Cortex of kidney (tissue), 1 donor: ENCODE data around the gene ELMO1.

Experiments used
- DNase-seq: peaks from one replicate; lab custom pipeline; 2025; lab: John Stamatoyannopoulos, UW

The ELMO1 gene

DNA sequence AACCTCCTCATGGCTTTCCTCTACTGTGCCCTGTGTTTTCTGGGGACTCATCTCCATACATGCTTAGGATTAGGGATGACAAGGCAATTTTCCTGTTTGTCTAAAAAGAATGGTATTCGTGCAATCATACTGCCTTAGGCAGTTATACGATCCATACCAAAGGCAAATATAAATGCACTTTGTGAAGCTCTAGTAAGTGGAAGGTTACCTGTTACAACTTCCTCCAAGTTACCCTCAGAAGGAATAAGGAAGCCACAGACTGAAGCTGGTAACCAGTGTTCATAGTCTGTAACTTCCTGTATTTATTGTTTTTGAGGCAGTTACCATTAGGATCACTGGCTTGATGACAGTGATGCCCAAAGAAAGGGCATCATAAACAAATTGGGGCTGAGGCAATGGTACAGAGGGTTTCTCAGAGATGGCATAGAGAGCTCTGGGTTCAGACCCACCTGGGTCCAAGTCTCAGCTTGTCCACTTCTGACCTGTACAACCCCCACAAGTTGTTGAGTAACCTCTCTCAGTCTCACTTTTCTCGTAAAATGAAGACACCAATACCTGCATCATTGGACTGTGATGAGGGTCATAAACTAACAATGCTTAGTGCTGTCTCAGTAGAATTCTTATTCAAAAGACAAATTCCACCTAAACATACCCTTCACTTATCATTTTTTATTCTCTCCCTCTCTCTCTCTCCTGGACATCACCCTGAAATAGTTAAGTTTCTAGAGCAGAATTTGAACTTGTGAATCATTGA lies 138.2 kb downstream of the ELMO1 start:
- no peak for DNase-seq

DNA sequence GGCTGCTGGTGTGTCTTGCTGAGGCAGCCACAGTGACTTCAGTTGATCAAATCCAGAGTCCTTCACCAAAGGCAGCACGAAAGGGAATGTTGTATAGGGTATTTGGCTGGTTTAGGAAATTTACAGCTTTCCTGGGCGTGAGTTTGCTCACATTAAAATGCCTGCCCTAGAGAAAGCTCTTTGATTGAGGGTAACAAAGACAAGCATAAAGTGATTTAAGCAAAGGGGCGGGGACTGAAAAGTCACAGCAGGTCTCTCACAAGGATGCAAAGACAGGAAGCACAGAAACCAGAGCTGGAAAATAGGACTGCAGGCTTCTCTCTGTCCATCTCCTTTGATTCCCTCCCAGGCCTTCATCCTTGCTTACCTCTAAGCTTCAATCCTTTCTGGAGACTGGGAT lies 139.2 kb downstream of the ELMO1 start:
- DNase-seq: no peak

DNA sequence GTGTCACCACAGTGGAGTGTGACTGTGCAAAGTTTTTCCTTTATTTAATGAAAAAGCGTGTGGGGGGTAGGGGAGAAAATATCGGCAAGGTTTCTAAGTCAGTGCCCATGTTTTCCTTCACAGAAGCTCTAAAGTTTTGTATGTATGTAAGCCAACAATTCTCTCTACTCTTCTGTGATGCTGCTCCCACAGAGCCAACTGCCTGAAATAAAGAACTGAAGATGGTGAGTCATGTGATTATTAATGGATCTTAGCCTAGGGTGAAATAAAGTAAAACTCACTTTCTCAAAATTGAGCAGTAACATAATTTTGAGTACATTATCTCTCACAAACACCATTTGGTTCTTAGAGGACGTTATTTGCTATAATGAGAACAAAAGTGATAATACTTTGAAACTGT lies 143.7 kb downstream of the ELMO1 start:
- no peak for DNase-seq

DNA sequence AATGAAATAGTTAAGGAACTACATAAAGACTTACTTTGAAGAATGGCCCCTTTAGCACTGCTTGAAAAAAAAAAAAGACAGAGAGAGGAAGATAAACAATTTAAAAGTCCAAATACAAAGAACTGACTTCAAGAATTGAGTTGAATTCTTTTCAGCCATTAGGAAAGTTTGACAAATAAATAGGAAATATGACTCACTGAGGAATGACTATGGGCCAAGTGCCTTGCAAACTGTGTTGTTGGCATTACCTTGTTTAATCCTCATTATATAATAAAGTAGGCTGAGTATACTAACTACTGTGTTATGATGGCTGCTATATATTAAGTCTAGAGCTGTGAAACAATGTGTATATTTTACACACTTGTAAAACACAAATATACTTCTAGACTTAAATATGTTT lies 151.1 kb downstream of the ELMO1 start:
- DNase-seq: no peak

DNA sequence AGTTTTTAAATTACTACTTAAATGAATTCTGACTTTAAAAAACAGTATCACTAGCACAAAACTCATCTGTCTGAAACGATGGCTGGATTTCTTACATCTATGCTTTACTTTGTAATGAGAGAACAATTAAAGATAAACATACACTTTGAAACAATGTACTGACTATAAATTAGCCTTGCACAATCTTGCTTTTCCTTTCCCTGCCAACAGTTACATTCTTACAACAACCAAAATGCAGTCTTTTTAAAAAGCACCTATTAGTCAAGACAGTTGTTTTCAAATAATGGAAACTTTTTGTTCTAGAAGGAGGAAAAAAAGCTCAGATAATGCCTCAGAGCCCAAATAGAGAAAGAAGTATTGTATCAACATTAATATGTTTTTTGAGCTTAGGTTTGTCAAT lies 153.3 kb downstream of the ELMO1 start:
- DNase-seq: no peak

DNA sequence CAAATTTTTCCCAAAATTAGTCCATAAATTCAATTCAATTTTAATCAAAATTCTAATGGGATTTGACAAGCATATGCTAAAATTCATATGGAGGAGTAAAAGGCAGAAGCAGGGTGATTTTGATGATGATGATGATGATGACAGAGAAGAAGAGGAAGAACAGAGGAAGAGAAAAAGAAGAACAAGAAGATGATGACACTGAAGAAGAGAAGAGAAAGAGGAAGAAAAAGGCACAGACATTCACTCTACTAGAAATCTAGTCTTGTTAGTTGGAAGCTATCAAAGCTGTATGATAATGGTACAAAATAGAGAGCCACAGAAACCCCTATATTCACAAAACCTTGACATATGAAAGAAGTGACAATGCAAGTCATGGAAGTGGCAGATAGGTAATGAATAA lies 157.9 kb downstream of the ELMO1 start:
- no peak for DNase-seq

DNA sequence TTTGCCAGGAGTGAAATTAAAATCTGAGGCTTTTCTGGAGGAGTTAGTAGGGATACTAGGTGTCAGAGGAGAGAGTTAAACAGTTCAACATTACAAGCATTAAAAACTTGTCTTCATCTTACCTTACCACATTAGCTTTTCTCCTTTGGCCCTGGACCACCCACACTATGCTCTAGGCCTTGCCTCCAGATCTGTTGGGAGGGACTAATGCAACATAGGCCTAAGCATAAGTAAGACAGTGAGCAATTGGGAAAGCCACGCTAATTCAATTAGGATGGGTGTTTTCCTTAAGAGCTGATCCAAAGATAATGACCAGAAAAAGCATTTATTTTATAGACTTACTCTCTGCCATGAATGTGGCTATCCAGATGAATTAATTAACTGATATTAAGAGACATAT lies 158.9 kb downstream of the ELMO1 start:
- DNase-seq: no peak

DNA sequence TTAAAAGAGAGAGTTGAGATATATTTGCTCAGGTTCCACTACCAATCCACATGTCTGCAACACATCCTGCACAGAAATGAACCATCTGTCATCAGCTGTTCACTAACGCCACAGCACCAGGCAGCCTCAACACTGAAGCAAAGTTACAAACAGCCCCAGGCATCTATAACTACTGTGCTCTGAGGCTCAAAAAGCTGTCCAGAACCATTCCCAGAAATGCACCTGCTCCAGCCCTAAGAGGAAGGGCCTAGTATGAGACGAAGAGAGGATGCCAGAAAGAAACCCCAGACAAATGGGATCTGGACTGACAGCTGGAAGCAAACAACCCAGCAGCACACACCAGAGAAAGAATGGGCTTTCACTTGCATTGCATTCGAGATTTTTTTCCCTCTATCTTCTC lies 159.3 kb downstream of the ELMO1 start:
- DNase-seq: no peak

DNA sequence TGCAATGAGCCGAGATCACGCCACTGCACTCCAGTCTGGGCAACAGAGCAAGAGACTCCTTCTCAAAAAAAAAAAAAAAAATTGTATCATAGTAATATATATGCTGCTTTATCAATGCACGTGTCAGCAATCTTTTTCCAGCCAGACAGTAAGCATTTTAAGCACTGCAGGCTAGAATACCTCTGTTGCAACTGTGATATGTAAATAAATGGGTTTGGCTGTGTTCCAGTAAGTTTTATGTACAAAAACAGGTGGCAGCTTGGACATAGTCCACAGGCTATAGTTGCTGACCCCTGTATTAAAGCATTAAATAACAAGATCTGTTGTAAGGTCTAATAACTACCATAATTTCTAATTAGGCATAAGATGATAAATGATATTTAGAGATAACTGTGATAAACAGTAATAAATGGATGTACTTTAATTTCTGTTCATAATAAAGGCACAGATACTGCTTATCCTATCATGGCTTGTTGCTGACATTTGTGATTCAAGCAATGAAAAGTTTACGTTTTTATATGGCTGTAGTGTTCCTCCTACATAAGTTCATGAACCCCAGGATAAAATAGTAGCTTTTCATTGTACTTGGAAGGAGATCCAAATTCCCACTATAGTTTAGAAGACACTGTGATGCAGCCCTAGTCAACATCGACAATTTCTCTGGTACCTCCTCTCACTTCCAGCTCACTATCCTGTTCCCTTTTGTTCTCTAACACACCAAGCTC lies 161.4 kb downstream of the ELMO1 start:
- DNase-seq: no peak

DNA sequence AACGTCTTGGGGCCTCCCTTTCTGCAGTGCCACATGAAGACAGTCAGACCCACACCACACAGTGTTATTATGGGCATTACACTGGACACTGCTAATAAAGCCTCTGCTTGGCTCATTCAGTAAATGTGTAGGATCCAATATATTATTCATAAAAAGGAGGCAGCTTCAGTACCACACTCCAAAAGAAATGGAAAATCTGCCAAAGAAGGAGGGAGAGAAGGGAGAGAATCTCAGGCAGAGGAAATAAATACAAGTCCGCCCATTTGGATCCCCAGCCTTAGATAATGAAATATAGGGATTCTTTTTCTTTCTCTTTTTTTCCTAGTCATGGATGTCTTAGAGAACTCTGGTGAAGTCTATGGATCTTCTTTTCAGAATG lies 162.2 kb downstream of the ELMO1 start:
- DNase-seq: no peak

DNA sequence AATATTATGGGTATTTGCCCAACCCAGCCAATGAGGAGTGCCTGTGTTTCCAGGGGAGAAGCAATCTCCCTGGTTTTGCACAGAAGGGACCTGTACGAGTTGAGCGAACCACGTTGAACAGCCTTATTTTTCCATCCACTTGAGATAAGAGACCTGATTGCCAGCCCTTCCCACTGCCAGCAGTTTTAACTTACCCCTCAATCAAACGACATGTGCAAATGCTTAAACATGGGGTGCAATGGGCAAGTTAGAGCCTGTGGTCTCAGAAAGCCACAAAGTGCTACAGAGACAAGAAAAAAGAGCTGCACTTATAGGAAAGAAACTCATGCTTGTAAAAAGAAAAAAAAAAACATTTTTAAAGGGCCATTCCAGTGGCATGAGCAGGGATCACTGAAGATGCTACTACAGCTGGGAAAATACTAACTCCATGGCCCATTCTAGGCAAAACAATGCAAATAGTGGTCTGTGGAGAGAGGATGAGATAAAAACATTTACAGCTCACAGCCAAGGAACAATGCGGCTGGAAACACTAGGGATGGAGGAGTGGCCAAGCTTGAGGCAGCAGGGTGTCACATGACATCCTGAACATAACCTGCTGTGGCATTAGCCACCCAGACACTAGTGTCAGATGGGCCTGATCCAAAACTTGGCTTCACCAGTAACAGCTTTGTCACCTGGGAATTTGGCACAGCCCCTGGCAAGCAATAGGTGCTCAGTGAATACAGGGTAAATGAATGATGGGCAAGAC lies 162.8 kb downstream of the ELMO1 start:
- DNase-seq: no peak

DNA sequence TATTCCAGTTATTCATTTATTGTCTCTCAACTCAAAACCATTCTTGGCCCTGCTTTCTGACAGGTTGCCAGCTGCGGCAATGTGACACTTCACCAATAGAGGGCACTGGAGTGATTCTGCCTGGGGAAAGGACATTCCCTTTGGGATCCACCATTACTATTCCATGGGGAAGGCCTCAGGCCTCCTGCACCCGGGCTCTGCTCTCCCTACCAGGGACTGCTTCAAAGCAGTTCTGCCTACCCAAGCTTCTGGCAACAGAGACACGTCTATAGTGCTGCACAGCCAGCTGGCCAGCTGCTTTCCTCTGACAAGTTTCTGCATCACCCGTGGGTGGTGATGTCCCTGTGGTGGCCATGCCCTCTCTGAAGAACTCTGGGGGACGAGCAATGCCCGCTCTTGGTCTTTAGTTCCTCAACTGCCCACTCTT lies 163.8 kb downstream of the ELMO1 start:
- DNase-seq: no peak

DNA sequence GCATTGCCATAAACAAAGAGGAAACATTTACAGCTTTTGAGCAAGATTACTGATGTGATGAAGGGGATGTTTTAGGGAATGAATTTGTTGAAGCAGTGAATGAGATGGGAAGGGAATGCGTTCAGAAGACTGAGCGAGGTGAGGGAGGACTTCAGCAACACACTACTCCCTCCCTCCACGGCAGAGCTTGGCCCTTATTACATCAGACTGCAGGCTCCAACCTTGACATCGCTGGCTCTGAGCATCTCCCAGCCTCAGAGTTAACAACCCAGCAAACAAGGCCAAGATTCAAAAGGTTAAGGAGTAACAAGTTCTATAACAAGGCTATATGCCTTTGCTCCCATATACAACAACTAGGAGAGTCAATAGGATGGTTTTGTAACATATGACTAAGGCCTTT lies 164.4 kb downstream of the ELMO1 start:
- DNase-seq: no peak

DNA sequence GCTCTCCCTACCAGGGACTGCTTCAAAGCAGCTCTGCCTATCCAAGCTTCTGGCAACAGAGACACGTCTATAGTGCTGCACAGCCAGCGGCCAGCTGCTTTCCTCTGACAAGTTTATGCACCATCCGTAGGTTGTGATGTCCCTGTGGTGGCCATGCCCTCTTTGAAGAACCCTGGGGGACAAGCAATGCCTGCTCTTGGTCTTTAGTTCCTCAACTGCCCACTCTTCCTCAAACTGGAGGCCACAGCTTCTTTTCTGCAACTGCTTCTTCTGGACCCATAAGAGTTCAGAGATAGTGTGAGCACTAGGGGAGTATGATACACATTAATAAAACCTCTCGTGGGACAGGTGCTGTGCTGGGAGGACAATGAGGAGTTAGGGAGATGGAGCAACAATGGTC lies 164.9 kb downstream of the ELMO1 start:
- DNase-seq: no peak

DNA sequence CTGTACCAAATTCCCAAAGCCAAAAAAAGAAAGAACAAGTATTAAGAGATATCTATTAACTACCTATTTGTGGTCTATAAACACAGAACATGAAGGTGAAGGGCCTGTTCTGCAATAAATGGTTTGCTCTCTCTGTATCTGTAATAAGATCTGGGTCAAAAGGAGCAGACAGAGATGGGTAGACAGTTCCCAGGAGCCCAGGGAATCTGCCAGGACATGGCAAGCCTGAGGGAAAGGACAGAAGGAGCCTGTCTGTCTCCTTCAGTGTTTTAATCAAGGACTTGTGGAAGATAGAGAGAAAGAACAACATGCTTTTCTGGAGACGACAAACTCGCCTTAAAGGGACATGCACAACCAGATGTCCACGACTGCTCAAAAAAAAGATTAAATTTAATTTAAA lies 165.7 kb downstream of the ELMO1 start:
- DNase-seq: no peak

DNA sequence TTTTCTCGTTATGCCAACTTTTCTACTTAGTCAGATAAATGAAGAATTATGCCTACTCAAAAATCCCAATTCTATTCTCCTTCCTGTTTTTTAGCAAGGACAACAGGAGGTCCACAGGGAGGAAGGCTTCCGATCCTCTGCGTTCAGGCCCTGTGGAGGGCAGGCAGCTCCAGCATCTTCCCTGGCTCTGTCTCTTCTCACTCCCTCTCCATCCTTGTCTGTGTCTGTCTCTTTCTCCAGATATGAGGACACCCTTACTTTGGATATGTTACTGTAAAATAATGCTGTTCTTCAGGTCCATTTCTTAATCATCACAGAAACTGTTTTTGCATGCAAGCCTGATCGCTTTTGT lies 166.6 kb downstream of the ELMO1 start:
- no peak for DNase-seq

DNA sequence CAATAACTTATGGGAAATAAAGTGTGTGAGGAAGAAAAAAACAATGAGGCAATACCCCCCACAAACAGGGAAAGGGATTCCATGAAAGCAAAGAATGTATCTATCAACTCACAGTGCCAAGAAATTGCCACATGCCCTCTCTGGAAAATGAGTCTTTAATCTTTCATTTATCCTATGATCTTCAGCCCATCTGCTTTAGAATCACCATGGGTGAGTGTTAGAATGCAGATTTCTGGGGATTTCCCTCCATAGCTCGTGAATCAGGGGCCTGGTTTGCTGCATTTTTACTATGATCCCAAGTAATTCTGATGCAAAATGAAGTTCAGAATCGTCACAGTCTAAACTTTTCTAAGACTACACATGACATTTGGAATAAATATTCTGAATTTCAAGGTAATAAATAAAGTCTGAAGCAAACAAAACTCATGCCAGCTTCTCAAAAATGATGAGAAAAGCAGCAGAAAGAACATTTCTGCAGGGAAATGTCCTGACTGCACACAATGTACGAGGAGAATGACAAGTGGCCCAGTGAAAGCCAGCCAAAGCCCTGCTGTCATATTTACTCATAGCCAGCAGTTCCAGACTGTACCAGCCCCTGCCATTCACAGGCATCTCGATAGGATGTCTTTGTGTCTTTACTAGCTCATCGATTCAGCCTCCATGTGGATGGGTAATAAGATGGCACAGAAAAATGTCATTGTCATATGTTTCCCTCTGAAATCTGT lies 167.1 kb downstream of the ELMO1 start:
- no peak for DNase-seq

DNA sequence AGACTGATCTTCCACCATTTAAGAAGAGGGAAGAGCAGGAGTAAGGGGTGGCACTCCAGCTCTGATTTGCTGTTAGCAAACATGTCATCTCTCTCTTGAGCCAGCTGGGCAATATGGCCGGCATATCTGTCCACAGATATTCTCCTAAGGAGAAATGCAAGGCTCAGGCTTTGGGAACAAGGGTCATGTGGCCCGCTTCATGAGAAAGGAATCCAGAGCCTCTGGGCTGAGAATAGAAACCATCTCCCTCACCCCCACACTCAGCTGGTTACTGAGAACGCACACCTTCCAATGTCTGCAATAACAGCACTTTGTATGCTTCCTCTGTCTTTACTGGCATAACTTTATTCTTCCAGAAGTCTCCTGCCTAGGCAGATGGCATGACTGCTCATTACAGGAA lies 171.2 kb downstream of the ELMO1 start:
- no peak for DNase-seq

DNA sequence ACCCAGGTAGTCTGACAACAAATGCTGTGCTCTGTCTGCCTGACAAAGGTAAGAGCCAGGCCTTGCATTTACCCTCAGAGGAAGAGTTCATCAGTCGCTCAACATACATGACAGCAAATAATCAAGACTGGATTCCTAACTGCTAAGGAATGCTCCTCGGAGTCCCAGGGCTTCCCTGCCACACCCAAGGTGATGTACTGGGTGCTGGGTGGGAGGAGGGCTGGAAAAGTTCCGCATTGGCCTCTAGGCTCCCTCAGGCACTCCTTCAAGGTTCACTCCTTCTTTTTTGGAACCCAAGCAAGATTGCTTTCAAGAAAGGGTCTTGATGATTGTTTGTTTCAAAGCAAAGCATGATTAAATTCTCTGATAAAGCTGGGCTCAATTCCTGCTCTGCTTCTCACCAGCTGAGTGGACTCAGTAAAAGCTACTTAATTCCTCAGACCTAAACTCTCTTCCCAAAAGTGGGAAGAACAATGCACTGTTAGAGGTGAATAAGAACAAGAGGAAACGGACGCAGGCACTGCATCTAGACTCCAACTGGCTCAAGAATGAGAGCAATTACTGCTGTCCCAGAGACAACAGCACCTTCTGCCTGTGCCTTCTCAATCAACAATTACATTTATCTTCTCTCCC lies 173.5 kb downstream of the ELMO1 start:
- DNase-seq: no peak

DNA sequence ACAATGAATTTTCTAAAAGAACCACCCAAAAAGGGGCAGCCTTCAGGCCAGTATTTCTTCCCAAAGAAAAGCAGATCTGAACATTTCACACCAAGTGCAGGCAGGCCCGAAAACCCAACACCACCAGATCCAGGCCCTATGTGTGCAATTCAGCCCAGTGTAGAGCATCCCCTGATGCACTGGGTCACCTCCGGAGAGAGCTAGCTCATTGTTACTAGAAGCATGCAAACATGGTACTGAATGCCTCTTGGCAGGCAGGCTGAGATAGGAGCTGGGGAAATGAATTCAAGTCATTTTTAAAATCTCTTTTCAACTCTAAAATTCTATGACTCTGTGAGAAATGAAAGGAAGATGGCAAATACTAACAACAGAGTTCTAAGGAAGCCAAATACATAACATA lies 174.8 kb downstream of the ELMO1 start:
- DNase-seq: no peak

DNA sequence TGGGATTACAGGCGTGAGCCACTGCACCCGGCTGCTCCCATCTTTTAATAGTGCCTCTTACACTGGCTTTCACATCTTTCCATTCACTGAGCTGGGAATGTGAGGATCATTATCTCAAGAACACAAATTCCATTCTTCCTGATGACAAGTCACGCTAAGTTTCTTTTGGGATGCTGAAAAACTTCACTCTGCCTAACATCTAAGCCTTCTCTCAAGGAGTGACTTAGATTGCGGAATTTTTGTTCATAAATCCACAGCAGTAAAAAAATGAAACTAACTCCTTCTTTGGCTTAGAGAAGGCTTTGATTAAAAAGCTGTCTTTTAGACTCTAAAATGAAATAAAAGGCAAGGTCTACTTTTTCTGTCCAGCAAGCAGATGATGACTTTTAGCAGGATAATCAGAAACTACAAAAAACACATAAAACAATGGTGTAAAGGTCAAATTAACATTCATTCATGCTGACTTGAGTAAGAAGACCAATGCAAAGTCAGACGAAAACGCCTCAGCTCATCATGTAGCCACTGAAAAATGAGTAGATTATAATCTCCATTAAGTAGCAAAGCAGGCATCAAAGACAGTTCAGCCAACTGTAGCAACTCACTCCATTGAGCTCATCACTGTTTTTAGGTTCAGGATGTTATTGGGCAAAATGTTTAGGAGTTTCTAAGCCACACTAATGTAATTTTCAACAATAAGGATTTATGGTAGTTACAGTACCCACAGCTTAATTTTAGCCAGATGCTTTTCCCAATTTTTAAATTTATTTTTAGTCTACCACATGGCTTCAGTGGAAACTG lies 178.8 kb downstream of the ELMO1 start:
- DNase-seq: no peak
